ENCODE measurements around the gene PCF11. TPM values are rescaled to one million over a fixed set of nuclear protein-coding genes. Genes with fewer than 3 reads are reported as not detected.
"Not testable (repeated sequence)": the region's sequence is repeated elsewhere in the genome, so short reads cannot be mapped to it uniquely, and the experiment has no call there.

Gene PCF11
- total and polyA plus RNA-seq, 2 of the 13 experiments (the other 11 are each of a cell fraction or from before 2014, with no cell fraction given): 40.3 to 47.7 TPM

GRCh38 chr11:83132191-83132590, 24.7 kb upstream of the PCF11 start (continued):
- TF ChIP-seq ZBTB20 (CRISPR knock-in tag; IDR thresholded peaks at IDR 0.05; ENCODE audit: borderline replicate concordance, low read depth): no peak
- no peak for TF ChIP-seq ZNF20 (CRISPR knock-in tag; IDR thresholded peaks at IDR 0.05)

GRCh38 chr11:83133266-83133665, 23.7 kb upstream of the PCF11 start:
- ATAC-seq: not testable (repeated sequence)

GRCh38 chr11:83139310-83139709, 17.6 kb upstream of the PCF11 start:
- in situ Hi-C loops (cut with HindIII; ENCODE audit: extremely low pct_ligation_motif_present, low pct_unique_long_range_greater_than_20kb): no loop called here
- BruUV-seq (replicated peaks): no TSS peak
- ChIA-PET CTCF (ENCODE audit: low intra/inter-chr PET ratio, low total read pairs) (no interaction called here), POLR2A (interaction anchor here (0.9 to 1.3 kb wide), 2 partner anchors 18 to 67 kb away, joined by 3 to 5 read pairs; partner anchors contain the start of gene PCF11)
- H3K9me3 ChIP-seq (ENCODE audit: low read length): no peaks in the 10 kb centered on the region
- no peak overlapping the region for H3K27ac ChIP-seq (ENCODE audit: extremely low read length, insufficient read depth, low read length)
- WGBS (ENCODE audit: low lambda C conversion rate): 1% methylated on average over 6 of the region's 6 CpGs
- peak overlapping the region; percentile 78 for H2AFZ ChIP-seq (ENCODE audit: low read length)
- peak overlapping the region; percentile 53 for H3K4me2 ChIP-seq (ENCODE audit: low read depth, low read length)
- intact Hi-C loops (cut with micrococcal nuclease; ENCODE audit: unreplicated experiment): no loop called here
- H3K4me3 ChIP-seq (replicated peaks in 1 of 3; ENCODE audit: insufficient read depth in 1 of 3, low read depth in 2 of 3, low read length in 3 of 3): no peak overlapping the region
- ATAC-seq (peak; percentile 59), DNase-seq (ENCODE audit: low spot score) (no peak), FAIRE-seq (no peak)
- H3K4me1 ChIP-seq (ENCODE audit: insufficient read depth, low read length): peaks cover 22% of the 10 kb centered on the region
- no peaks in the 10 kb centered on the region for H3K36me3 ChIP-seq (replicated peaks in 1 of 2; ENCODE audit: control insufficient read depth in 1 of 2, insufficient read depth in 2 of 2, low read length in 2 of 2)
- no peak overlapping the region for H3K9ac ChIP-seq (ENCODE audit: insufficient read depth, low read depth, low read length)
- no peaks in the 10 kb centered on the region for H3K79me2 ChIP-seq (ENCODE audit: insufficient read depth, low read length)
- no peaks in the 10 kb centered on the region for H4K20me1 ChIP-seq (ENCODE audit: insufficient read depth, low read length)
- H3K27me3 ChIP-seq (ENCODE audit: control insufficient read depth in 1 of 2, insufficient read depth in 2 of 2, low read length in 2 of 2): peaks cover 0 to 5% of the 10 kb centered on the region in 2 experiments; a peak in 2 of 5 replicates
- TF ChIP-seq ZNF367 (CRISPR knock-in tag; IDR thresholded peaks at IDR 0.05; ENCODE audit: borderline replicate concordance) (no peak), SMAD3 (CRISPR knock-in tag; IDR thresholded peaks at IDR 0.05) (no peak), ZNF577 (CRISPR knock-in tag; IDR thresholded peaks at IDR 0.05; ENCODE audit: borderline replicate concordance, low read depth) (no peak), MYPOP (CRISPR knock-in tag; IDR thresholded peaks at IDR 0.05) (no peak), ZNF580 (CRISPR knock-in tag; IDR thresholded peaks at IDR 0.05; ENCODE audit: borderline replicate concordance, low read depth) (no peak), GTF2F1 (IDR thresholded peaks at IDR 0.05; ENCODE audit: low read length) (no peak), TRIM24 (CRISPR knock-in tag; IDR thresholded peaks at IDR 0.05) (no peak), ZNF17 (CRISPR knock-in tag; IDR thresholded peaks at IDR 0.05) (no peak), MBNL3 (CRISPR knock-in tag; conservative IDR thresholded peaks at IDR 0.05) (no peak), EHMT2 (IDR thresholded peaks at IDR 0.05; ENCODE audit: borderline replicate concordance, low read depth, low read length) (no peak), NONO (IDR thresholded peaks at IDR 0.05) (no peak), NONO (CRISPR knock-in tag; conservative IDR thresholded peaks at IDR 0.05) (no peak), DDIT3 (CRISPR knock-in tag; IDR thresholded peaks at IDR 0.05) (no peak), ZNF124 (CRISPR knock-in tag; IDR thresholded peaks at IDR 0.05) (no peak), ZNF598 (CRISPR knock-in tag; IDR thresholded peaks at IDR 0.05; ENCODE audit: borderline replicate concordance) (no peak), PLRG1 (conservative IDR thresholded peaks at IDR 0.05) (no peak)

More at GRCh38 chr11:83133266-83133665, 23.7 kb upstream of the PCF11 start:
- H3K9ac ChIP-seq (ENCODE audit: insufficient read depth, low read depth, low read length); FAIRE-seq; BruUV-seq (replicated peaks); H4K20me1 ChIP-seq (ENCODE audit: insufficient read depth, low read length); H3K4me1 ChIP-seq (ENCODE audit: insufficient read depth, low read length); POLR2A ChIA-PET; H3K79me2 ChIP-seq (ENCODE audit: insufficient read depth, low read length); H3K9me3 ChIP-seq (ENCODE audit: low read length); H2AFZ ChIP-seq (ENCODE audit: low read length); H3K27me3 ChIP-seq (ENCODE audit: control insufficient read depth in 1 of 2, insufficient read depth in 2 of 2, low read length in 2 of 2); in situ Hi-C loops (cut with HindIII; ENCODE audit: extremely low pct_ligation_motif_present, low pct_unique_long_range_greater_than_20kb); H3K27ac ChIP-seq (ENCODE audit: extremely low read length, insufficient read depth, low read length); DNase-seq (ENCODE audit: low spot score); H3K4me2 ChIP-seq (ENCODE audit: low read depth, low read length); H3K36me3 ChIP-seq (replicated peaks in 1 of 2; ENCODE audit: control insufficient read depth in 1 of 2, insufficient read depth in 2 of 2, low read length in 2 of 2); CTCF ChIA-PET (ENCODE audit: low intra/inter-chr PET ratio, low total read pairs); H3K4me3 ChIP-seq (replicated peaks in 1 of 3; ENCODE audit: insufficient read depth in 1 of 3, low read depth in 2 of 3, low read length in 3 of 3); intact Hi-C loops (cut with micrococcal nuclease; ENCODE audit: unreplicated experiment): not testable (repeated sequence)
- WGBS (ENCODE audit: low lambda C conversion rate): 83% methylated on average over 2 of the region's 29 CpGs
